ENCODE measurements around the gene CDK8.
"Not testable (repeated sequence)": the region's sequence is repeated elsewhere in the genome, so short reads cannot be mapped to it uniquely, and the experiment has no call there.

The CDK8 gene

DNA sequence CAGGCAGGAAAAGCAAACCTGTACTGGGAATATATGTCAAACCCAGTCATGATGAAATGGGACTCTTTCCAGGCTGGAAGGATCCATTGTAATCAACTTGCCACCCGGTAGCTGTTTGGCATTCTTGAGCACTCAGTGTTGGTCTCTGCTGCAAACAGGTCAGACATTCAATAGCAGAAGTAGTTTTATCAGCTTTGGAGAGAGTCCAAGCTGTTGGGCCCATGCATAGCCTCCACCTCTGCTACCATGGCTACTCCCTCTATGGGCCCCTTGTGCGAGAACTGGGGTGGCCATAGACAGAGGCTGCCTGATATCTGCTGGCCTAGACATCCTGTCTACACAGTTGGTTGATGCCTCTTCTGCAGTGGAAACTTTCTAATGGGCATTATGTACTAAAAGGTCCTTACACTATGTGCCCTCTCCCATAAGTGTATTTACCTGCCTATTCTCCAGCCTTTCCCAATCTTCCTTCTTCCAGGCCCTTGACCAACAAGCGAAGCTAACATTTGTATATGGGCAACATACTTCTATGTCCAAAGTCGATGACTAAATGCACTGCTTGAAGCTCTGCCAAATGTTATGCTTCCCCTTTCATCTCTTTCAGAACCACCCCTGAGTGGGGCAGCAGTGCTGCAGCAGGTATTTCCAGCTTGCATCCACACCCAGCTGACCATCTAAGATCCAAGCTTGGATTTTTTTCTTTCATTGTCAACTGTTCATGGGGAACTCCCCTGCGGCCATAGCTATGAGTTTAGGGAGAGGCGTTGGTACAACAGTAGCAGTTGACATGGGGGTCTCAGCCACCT is 26.6 kb upstream of the CDK8 start:
- no peak overlapping the region for H3K9ac ChIP-seq (ENCODE audit: low read depth, low read length)
- H3K27me3 ChIP-seq (ENCODE audit: control insufficient read depth, insufficient read depth, low read length) = peaks cover 4% of the 10 kb centered on the region
- no peak overlapping the region for H3K4me3 ChIP-seq (ENCODE audit: low read depth, low read length)
- no peaks in the 10 kb centered on the region for H3K9me3 ChIP-seq (ENCODE audit: control insufficient read depth, insufficient read depth, low read length)
- no peaks in the 10 kb centered on the region for H3K4me1 ChIP-seq (ENCODE audit: control insufficient read depth, insufficient read depth, low read length)
- no peaks in the 10 kb centered on the region for H3K36me3 ChIP-seq (ENCODE audit: control insufficient read depth, insufficient read depth, low read length)

DNA sequence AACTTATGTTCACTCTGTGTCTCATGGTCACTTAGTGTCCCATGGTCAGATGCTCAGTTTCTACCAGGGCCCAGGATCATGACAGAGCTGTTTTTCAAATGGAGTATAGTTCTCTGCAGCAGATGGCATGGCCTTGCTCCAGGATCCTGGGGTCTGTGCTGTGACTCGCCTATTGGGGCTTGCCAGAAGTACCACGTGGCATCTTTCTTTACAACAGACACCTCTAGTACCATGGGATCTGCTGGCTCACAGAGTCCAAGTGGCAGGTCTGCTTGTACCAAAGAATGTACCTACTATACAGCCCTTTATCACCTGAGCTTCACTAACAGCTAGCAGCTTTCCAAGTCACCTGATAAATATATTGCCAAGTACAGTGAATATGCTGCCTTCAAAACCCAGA is 25.8 kb upstream of the CDK8 start:
- Histone ChIP-seq H3K27me3 (ENCODE audit: control insufficient read depth, insufficient read depth, low read length) (peaks cover 4% of the 10 kb centered on the region), H3K36me3 (ENCODE audit: control insufficient read depth, insufficient read depth, low read length) (no peaks in the 10 kb centered on the region), H3K4me3 (ENCODE audit: low read depth, low read length) (no peak overlapping the region), H3K9me3 (ENCODE audit: control insufficient read depth, insufficient read depth, low read length) (no peaks in the 10 kb centered on the region), H3K4me1 (ENCODE audit: control insufficient read depth, insufficient read depth, low read length) (no peaks in the 10 kb centered on the region), H3K9ac (ENCODE audit: low read depth, low read length) (no peak overlapping the region)

DNA sequence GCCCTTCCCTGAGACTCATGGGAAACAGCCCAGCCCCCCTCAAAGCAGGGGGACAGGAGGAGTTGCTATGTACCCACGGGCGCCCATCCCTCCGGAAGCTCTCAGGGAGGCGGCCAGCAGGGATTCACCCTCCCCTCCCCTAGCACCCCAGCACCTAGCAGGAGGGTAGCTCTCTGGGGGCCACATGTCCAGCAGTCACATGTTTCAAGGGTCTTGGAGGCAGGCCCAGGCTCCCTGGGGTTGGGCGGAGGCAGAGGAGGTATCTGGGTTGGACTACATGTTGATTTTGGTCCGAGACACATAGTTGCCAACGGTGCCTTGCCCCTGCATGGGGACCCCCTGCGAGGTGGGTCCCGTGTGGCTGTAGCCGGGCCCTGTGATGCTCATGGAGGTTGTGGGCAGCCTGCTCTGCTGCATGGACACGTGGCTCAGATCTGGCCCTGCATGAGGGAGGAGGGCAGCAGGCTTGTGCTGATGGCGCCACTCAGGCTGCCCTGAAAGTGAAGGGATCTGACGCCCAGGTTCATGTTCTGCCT is 24.8 kb upstream of the CDK8 start:
- no peaks in the 10 kb centered on the region for H3K36me3 ChIP-seq (ENCODE audit: control insufficient read depth, insufficient read depth, low read length)
- no peak overlapping the region for H3K9ac ChIP-seq (ENCODE audit: low read depth, low read length)
- H3K27me3 ChIP-seq (ENCODE audit: control insufficient read depth, insufficient read depth, low read length) = peaks cover 4% of the 10 kb centered on the region
- H3K9me3 ChIP-seq (ENCODE audit: control insufficient read depth, insufficient read depth, low read length) = no peaks in the 10 kb centered on the region
- H3K4me3 ChIP-seq (ENCODE audit: low read depth, low read length) = no peak overlapping the region
- H3K4me1 ChIP-seq (ENCODE audit: control insufficient read depth, insufficient read depth, low read length) = no peaks in the 10 kb centered on the region

DNA sequence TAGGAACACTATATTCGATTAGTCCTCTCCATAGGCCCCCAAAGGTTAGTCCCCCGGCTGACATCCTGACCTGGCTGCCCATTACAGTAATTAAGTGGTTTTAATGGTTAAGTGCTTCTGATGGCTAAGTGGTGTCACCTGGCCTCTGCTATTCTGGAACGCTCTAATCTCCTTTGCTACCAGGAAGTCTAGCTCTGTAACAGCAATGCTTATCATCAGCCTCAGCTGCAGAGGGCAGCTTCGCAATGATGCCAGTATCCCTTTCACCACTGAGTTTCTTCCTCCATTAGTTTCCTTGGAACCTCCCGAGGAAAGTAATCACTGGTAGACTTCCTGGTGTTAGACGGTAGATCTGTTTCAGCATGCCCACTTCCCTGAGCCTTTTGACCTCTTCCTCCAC is 23.2 kb upstream of the CDK8 start:
- Histone ChIP-seq H3K4me1 (ENCODE audit: control insufficient read depth, insufficient read depth, low read length) (no peaks in the 10 kb centered on the region), H3K36me3 (ENCODE audit: control insufficient read depth, insufficient read depth, low read length) (no peaks in the 10 kb centered on the region), H3K9me3 (ENCODE audit: control insufficient read depth, insufficient read depth, low read length) (no peaks in the 10 kb centered on the region), H3K4me3 (ENCODE audit: low read depth, low read length) (no peak overlapping the region), H3K9ac (ENCODE audit: low read depth, low read length) (no peak overlapping the region), H3K27me3 (ENCODE audit: control insufficient read depth, insufficient read depth, low read length) (peaks cover 4% of the 10 kb centered on the region)

DNA sequence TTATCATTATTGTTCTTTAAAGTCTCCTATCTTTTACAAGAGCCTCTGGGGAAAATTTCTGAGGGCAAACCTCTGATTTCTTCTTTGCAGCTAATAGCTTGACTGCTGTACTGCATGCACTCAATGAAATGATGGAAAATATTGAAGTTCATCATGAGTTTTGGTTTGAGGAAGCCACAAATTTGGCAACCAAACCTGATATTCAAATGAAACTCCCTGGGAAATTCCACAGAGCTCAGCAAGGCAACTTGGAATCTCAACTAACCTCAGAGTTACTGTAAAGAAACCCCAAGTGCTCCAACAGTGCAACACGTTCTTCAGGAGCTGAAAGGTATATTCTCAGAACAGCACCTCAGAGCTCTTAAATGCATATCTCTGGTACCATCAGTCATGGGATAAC is 17.6 kb upstream of the CDK8 start:
- H3K36me3 ChIP-seq (ENCODE audit: control insufficient read depth, insufficient read depth, low read length) = no peaks in the 10 kb centered on the region
- no peaks in the 10 kb centered on the region for H3K27me3 ChIP-seq (ENCODE audit: control insufficient read depth, insufficient read depth, low read length)
- no peak overlapping the region for H3K9ac ChIP-seq (ENCODE audit: low read depth, low read length)
- H3K4me3 ChIP-seq (ENCODE audit: low read depth, low read length) = no peak overlapping the region
- H3K4me1 ChIP-seq (ENCODE audit: control insufficient read depth, insufficient read depth, low read length) = no peaks in the 10 kb centered on the region
- H3K9me3 ChIP-seq (ENCODE audit: control insufficient read depth, insufficient read depth, low read length) = no peaks in the 10 kb centered on the region

DNA sequence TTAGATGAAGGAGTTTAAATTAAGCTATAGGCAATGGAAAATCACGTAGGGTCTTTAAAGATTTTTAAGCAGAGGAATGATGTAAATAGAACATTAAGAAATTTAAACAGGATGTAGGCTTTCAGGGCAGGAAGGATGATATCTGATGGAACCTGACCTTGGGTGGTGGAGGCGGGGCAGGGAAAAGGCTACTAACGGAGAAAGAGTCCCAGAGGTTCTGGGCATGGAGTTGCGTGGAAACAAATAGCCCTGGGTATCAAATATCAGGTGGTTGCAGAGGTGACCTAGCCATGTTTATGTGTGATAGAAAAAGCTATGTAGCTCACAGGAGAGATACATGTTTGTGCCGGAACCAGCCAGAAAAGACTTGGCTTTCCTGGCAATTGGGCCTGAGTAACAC is 7.8 kb upstream of the CDK8 start:
- H3K9me3 ChIP-seq (ENCODE audit: control insufficient read depth, insufficient read depth, low read length) = no peaks in the 10 kb centered on the region
- H3K36me3 ChIP-seq (ENCODE audit: control insufficient read depth, insufficient read depth, low read length) = no peaks in the 10 kb centered on the region
- no peak overlapping the region for H3K4me3 ChIP-seq (ENCODE audit: low read depth, low read length)
- H3K27me3 ChIP-seq (ENCODE audit: control insufficient read depth, insufficient read depth, low read length) = no peaks in the 10 kb centered on the region
- H3K9ac ChIP-seq (ENCODE audit: low read depth, low read length) = no peak overlapping the region
- H3K4me1 ChIP-seq (ENCODE audit: control insufficient read depth, insufficient read depth, low read length) = no peaks in the 10 kb centered on the region

DNA sequence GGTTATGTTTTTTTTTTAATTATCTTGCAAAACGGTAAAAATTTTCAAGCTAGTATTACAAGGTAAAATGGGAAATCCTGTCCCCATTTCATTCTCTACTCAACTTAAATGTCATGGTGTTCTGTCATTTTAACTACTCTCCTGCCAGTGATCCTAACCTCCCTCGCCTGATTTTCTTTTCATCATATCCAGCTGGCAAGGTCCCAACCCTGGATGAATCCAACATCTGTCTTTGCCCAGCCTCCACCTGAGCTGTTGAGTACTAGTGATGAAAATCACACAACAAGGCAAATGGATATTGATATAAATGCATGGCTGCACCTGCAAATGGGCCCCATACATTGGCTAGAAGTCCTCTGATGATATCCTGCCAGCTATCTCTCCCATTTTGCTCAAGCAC is 6.9 kb upstream of the CDK8 start:
- no peaks in the 10 kb centered on the region for H3K36me3 ChIP-seq (ENCODE audit: control insufficient read depth, insufficient read depth, low read length)
- H3K9me3 ChIP-seq (ENCODE audit: control insufficient read depth, insufficient read depth, low read length) = no peaks in the 10 kb centered on the region
- H3K4me3 ChIP-seq (ENCODE audit: low read depth, low read length) = no peak overlapping the region
- H3K27me3 ChIP-seq (ENCODE audit: control insufficient read depth, insufficient read depth, low read length) = no peaks in the 10 kb centered on the region
- no peaks in the 10 kb centered on the region for H3K4me1 ChIP-seq (ENCODE audit: control insufficient read depth, insufficient read depth, low read length)
- H3K9ac ChIP-seq (ENCODE audit: low read depth, low read length) = no peak overlapping the region

DNA sequence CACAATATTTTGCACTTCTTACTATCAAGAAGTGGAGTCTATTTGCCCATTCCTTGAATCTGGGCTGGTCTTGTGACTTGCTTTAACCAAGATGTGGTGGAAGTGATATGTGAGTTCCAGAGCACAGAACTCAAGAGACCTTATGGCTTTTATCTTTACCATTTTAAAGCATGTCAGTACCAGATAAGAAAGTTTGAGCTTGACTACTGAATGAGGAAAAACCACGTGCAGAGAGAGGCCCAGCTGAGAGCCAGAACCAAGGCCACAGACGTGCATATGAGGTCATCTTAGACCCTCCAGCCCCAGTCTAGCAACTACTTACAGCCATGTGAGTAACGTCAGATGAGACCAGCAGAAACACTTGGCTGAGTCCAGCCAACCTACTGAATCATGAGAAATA is 6.3 kb upstream of the CDK8 start:
- Histone ChIP-seq H3K27me3 (ENCODE audit: control insufficient read depth, insufficient read depth, low read length) (no peaks in the 10 kb centered on the region), H3K9me3 (ENCODE audit: control insufficient read depth, insufficient read depth, low read length) (no peaks in the 10 kb centered on the region), H3K4me3 (ENCODE audit: low read depth, low read length) (no peak overlapping the region), H3K4me1 (ENCODE audit: control insufficient read depth, insufficient read depth, low read length) (no peaks in the 10 kb centered on the region), H3K36me3 (ENCODE audit: control insufficient read depth, insufficient read depth, low read length) (no peaks in the 10 kb centered on the region), H3K9ac (ENCODE audit: low read depth, low read length) (no peak overlapping the region)

DNA sequence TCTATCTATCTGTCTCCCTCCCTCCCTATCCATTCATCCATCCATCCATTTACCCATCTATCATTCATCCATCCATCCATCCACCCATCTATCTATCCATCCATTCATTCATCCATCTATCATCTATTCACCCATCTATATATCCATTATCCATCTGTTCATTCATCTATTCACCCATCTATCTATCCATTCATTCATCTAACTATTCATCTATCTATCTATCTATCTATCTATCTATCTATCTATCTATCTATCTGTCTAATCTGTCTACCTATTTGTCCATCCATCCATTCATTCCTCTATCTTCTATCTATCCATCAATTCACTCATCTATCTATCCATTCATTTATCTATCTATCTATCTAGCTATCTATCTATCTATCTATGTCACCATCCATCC is 4.4 kb upstream of the CDK8 start:
- Histone ChIP-seq H3K4me3 (ENCODE audit: low read depth, low read length) (no peak overlapping the region), H3K36me3 (ENCODE audit: control insufficient read depth, insufficient read depth, low read length) (no peaks in the 10 kb centered on the region), H3K4me1 (ENCODE audit: control insufficient read depth, insufficient read depth, low read length) (no peaks in the 10 kb centered on the region), H3K9me3 (ENCODE audit: control insufficient read depth, insufficient read depth, low read length) (no peaks in the 10 kb centered on the region), H3K27me3 (ENCODE audit: control insufficient read depth, insufficient read depth, low read length) (no peaks in the 10 kb centered on the region), H3K9ac (ENCODE audit: low read depth, low read length) (no peak overlapping the region)

DNA sequence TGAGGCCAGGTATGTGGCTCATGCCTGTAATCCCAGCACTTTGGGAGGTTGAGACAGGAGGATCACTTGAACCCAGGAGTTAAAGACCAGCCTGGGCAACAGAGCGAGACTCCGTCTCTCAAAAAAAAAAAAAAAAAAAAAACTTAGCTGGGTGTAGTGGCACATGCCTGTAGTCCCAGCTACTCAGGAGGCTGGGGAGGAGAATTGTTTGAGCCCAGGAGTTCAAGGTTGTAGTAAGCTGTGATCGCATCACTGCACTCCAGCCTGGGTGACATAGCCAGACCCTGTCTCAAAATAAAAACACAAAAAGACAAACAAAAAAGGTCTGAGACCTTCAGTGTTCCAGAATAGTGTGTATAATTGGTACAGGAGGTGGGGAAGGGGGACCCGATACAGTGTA is 1.9 kb upstream of the CDK8 start:
- not testable (repeated sequence) for H3K27me3 ChIP-seq (ENCODE audit: control insufficient read depth, insufficient read depth, low read length); H3K9ac ChIP-seq (ENCODE audit: low read depth, low read length); H3K9me3 ChIP-seq (ENCODE audit: control insufficient read depth, insufficient read depth, low read length); H3K4me3 ChIP-seq (ENCODE audit: low read depth, low read length); H3K4me1 ChIP-seq (ENCODE audit: control insufficient read depth, insufficient read depth, low read length); H3K36me3 ChIP-seq (ENCODE audit: control insufficient read depth, insufficient read depth, low read length)

DNA sequence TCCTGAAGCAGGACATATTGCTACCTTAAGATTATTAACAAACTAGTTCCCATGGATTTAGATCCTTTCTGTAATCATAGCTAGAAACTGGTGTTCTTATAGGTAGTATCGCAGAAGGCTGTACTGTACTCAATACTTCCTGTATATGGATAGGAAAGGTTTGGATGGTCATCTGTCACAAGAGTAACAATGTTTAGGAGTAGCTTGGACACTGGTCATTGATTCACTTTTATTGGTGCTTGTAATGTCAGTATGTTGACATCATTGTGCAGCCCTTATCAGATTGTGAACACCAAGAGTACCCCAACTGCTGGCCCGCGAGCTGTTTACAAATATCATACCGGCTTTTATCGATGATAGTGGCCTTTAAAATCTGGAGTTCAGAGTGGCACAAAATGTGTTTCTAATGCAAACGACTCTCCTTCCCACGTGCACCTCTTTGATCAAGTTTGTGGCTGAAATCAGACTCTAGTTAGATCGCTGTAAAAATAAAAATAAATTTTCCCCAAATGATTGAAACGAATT is 605 bp upstream of the CDK8 start:
- Histone ChIP-seq H3K9me3 (ENCODE audit: control insufficient read depth, insufficient read depth, low read length) (no peaks in the 10 kb centered on the region), H3K27me3 (ENCODE audit: control insufficient read depth, insufficient read depth, low read length) (no peaks in the 10 kb centered on the region), H3K36me3 (ENCODE audit: control insufficient read depth, insufficient read depth, low read length) (no peaks in the 10 kb centered on the region), H3K4me3 (ENCODE audit: low read depth, low read length) (peak overlapping the region; percentile 65), H3K9ac (ENCODE audit: low read depth, low read length) (peak overlapping the region; percentile 99), H3K4me1 (ENCODE audit: control insufficient read depth, insufficient read depth, low read length) (peaks cover 2% of the 10 kb centered on the region)

DNA sequence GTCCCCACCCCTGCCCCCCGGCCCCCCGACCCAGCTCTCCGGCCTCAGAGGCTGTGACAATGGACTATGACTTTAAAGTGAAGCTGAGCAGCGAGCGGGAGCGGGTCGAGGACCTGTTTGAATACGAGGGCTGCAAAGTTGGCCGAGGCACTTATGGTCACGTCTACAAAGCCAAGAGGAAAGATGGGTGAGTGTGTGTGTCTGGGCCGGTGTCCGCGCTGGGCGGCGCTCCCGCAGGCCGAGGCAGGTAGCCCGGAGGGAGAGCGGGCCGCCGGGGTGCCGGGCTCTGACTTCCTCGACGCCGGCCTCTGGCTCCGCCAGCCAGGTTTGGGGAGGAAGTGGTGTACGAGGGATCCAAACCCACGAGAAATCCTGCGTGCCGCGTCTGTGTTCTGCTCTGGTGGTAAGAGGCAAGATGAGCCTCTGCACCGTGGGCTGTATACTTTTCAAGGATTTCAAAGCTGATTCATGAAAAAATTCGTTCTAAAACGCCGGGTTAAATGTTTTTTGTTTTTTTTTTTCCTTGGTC is 718 bp downstream of the CDK8 start:
- Histone ChIP-seq H3K9me3 (ENCODE audit: control insufficient read depth, insufficient read depth, low read length) (no peaks in the 10 kb centered on the region), H3K9ac (ENCODE audit: low read depth, low read length) (peak overlapping the region; percentile 74), H3K4me1 (ENCODE audit: control insufficient read depth, insufficient read depth, low read length) (peaks cover 2% of the 10 kb centered on the region), H3K36me3 (ENCODE audit: control insufficient read depth, insufficient read depth, low read length) (no peaks in the 10 kb centered on the region), H3K27me3 (ENCODE audit: control insufficient read depth, insufficient read depth, low read length) (no peaks in the 10 kb centered on the region), H3K4me3 (ENCODE audit: low read depth, low read length) (peak overlapping the region; percentile 65)
